ENCODE data around the gene KRT73. TPM values are rescaled to one million over a fixed set of nuclear protein-coding genes. Genes with fewer than 3 reads are reported as not detected.

The KRT73 gene
- total RNA-seq, 1 experiment from 2014 or later, result not detected

GRCh38 chr12:52637299-52637698, 18.9 kb upstream of the KRT73 start:
- Mint-ChIP-seq H3K27me3 (ENCODE audit: low read depth) (no peaks in the 10 kb centered on the region), H3K9me3 (no peaks in the 10 kb centered on the region), H3K4me3 (no peak overlapping the region), H3K36me3 (no peaks in the 10 kb centered on the region), H3K27ac (no peak overlapping the region), H3K4me1 (no peaks in the 10 kb centered on the region)
- CTCF ChIA-PET, result no interaction called here
- no peak for TF ChIP-seq NFYB (CRISPR knock-in tag; conservative IDR thresholded peaks at IDR 0.05; ENCODE audit: low read depth)
- TF ChIP-seq, protein P1, sequence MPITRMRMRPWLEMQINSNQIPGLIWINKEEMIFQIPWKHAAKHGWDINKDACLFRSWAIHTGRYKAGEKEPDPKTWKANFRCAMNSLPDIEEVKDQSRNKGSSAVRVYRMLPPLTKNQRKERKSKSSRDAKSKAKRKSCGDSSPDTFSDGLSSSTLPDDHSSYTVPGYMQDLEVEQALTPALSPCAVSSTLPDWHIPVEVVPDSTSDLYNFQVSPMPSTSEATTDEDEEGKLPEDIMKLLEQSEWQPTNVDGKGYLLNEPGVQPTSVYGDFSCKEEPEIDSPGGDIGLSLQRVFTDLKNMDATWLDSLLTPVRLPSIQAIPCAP (CRISPR knock-in tag; IDR thresholded peaks at IDR 0.05), result no peak
- no peak for TF ChIP-seq PRRX2 (CRISPR knock-in tag; IDR thresholded peaks at IDR 0.05)
- no peak for TF ChIP-seq PRDM15 (CRISPR knock-in tag; IDR thresholded peaks at IDR 0.05)
- no peak for TF ChIP-seq FOXK1 (CRISPR knock-in tag; IDR thresholded peaks at IDR 0.05)
- TF ChIP-seq, protein P2, sequence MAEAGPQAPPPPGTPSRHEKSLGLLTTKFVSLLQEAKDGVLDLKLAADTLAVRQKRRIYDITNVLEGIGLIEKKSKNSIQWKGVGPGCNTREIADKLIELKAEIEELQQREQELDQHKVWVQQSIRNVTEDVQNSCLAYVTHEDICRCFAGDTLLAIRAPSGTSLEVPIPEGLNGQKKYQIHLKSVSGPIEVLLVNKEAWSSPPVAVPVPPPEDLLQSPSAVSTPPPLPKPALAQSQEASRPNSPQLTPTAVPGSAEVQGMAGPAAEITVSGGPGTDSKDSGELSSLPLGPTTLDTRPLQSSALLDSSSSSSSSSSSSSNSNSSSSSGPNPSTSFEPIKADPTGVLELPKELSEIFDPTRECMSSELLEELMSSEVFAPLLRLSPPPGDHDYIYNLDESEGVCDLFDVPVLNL (CRISPR knock-in tag; IDR thresholded peaks at IDR 0.05; ENCODE audit: borderline replicate concordance, low read depth), result no peak
- TF ChIP-seq, protein P3, sequence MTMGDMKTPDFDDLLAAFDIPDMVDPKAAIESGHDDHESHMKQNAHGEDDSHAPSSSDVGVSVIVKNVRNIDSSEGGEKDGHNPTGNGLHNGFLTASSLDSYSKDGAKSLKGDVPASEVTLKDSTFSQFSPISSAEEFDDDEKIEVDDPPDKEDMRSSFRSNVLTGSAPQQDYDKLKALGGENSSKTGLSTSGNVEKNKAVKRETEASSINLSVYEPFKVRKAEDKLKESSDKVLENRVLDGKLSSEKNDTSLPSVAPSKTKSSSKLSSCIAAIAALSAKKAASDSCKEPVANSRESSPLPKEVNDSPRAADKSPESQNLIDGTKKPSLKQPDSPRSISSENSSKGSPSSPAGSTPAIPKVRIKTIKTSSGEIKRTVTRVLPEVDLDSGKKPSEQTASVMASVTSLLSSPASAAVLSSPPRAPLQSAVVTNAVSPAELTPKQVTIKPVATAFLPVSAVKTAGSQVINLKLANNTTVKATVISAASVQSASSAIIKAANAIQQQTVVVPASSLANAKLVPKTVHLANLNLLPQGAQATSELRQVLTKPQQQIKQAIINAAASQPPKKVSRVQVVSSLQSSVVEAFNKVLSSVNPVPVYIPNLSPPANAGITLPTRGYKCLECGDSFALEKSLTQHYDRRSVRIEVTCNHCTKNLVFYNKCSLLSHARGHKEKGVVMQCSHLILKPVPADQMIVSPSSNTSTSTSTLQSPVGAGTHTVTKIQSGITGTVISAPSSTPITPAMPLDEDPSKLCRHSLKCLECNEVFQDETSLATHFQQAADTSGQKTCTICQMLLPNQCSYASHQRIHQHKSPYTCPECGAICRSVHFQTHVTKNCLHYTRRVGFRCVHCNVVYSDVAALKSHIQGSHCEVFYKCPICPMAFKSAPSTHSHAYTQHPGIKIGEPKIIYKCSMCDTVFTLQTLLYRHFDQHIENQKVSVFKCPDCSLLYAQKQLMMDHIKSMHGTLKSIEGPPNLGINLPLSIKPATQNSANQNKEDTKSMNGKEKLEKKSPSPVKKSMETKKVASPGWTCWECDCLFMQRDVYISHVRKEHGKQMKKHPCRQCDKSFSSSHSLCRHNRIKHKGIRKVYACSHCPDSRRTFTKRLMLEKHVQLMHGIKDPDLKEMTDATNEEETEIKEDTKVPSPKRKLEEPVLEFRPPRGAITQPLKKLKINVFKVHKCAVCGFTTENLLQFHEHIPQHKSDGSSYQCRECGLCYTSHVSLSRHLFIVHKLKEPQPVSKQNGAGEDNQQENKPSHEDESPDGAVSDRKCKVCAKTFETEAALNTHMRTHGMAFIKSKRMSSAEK (CRISPR knock-in tag; IDR thresholded peaks at IDR 0.05; ENCODE audit: borderline replicate concordance), result no peak
- TF ChIP-seq IRF2 (CRISPR knock-in tag; IDR thresholded peaks at IDR 0.05; ENCODE audit: borderline replicate concordance, low read depth), result no peak
- TF ChIP-seq TP53 (CRISPR knock-in tag; IDR thresholded peaks at IDR 0.05), result no peak
- ATAC-seq, result no peak
- POLR2A ChIA-PET, result no interaction called here
- DNase-seq (ENCODE audit: low spot score), result no peak

DNA sequence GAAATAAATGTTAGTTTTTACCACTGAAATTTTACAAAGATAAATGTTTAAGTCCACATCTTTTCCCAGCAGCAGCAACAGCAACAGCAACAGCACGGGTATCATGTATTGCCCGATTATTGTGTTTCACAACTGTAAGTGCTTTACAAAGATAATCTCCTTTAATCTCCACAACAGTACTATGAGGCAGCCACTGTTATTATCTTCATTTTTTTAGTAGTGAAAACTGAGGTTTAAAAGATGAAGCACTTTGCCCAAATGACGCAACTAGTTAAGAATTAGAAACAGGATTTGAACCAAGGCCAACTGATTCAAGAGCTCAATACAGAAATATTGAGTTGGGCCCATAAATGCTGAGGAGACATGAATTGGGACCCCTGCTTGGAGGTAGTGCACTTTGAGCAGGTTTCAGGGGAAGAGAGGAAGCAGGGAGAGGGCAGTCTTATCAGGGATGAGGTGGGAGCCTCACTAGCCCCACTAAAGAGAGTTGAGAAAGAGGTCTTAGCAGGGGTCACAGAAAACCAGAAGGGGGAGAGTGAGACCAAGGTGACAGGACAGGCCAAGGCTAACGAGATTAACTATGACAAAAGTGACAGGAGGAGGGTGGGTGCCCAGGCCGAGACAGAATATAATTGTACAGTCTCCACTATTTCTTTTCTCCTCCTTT, 18.4 kb upstream of the KRT73 start:
- ChIA-PET POLR2A (no interaction called here), CTCF (no interaction called here)
- Mint-ChIP-seq H3K27me3 (ENCODE audit: low read depth) (no peaks in the 10 kb centered on the region), H3K4me1 (no peaks in the 10 kb centered on the region), H3K36me3 (no peaks in the 10 kb centered on the region), H3K27ac (peak overlapping the region; percentile 1; the same call in 1 of the 2 replicates), H3K9me3 (no peaks in the 10 kb centered on the region), H3K4me3 (no peak overlapping the region)
- DNase-seq (ENCODE audit: low spot score) (no peak), ATAC-seq (no peak)
- TF ChIP-seq ZNF416 (CRISPR knock-in tag; IDR thresholded peaks at IDR 0.05), result no peak
- TF ChIP-seq TEAD1 (CRISPR knock-in tag; IDR thresholded peaks at IDR 0.05), result no peak
- no peak for TF ChIP-seq NR1H2 (CRISPR knock-in tag; IDR thresholded peaks at IDR 0.05)
- TF ChIP-seq IRF2 (CRISPR knock-in tag; IDR thresholded peaks at IDR 0.05; ENCODE audit: borderline replicate concordance, low read depth), result no peak
- TF ChIP-seq JUN (CRISPR knock-in tag; IDR thresholded peaks at IDR 0.05), result no peak
- no peak for TF ChIP-seq ESRRA (CRISPR knock-in tag; IDR thresholded peaks at IDR 0.05; ENCODE audit: borderline replicate concordance)
- TF ChIP-seq E2F1 (CRISPR knock-in tag; IDR thresholded peaks at IDR 0.05), result no peak
- no peak for TF ChIP-seq CDX4 (CRISPR knock-in tag; IDR thresholded peaks at IDR 0.05; ENCODE audit: borderline replicate concordance)
- no peak for TF ChIP-seq NR2C2 (CRISPR knock-in tag; IDR thresholded peaks at IDR 0.05)
